A549 (cell line): ENCODE data around the gene TMC4. TPM values are rescaled to one million over a fixed set of nuclear protein-coding genes. Genes with fewer than 3 reads are reported as not detected.
"Not testable (repeated sequence)": the region's sequence is repeated elsewhere in the genome, so short reads cannot be mapped to it uniquely, and the experiment has no call there.

Experiments used
- ATAC-seq, 2 experiments: fragments of 200-7000 bp in 1 of 2; fragments of >200 bp in 1 of 2; cut with Nextera tagmentation in 1 of 2; cut with Tn5 transposase in 1 of 2; 3 replicates each; pipeline versions ENCODE4 v1.8.0 to v1.9.1; 2018 to 2020; ENCODE audit warnings: mild to moderate bottlenecking in 1 of 2, moderate library complexity in 1 of 2
- CTCF ChIA-PET: fragments of 300-600 bp; sonication (Branson Sonifier 250); formaldehyde crosslinking; extraction: SDS; loops from one replicate; lab custom pipeline; 2021; ENCODE audit warnings: antibody characterized with exemption, inconsistent platforms; lab: Yijun Ruan, JAX
- POLR2A ChIA-PET: fragments of 350-600 bp; formaldehyde crosslinking; extraction: SDS; loops from one replicate; lab custom pipeline; 2021; ENCODE audit warnings: antibody characterized with exemption, inconsistent platforms; lab: Yijun Ruan, JAX
- DNase-seq, 2 experiments: peaks; one replicate each; pipeline versions ENCODE4 v3.0.0 to v3.0.0-alpha.2; 2011 to 2016; ENCODE audit warnings: low read depth in 1 of 2, low spot score in 1 of 2
- FAIRE-seq: peaks from 2 replicates; lab custom pipeline; 2011; peaks lifted over from hg19 to GRCh38; lab: Jason Lieb, UNC
- H3K27ac ChIP-seq, 2 experiments: fragments of >200 bp; sonication (Bioruptor Twin); formaldehyde crosslinking; 3 replicates each; pipeline ENCODE4 v1.5.1; 2016 to 2017
- H3K4me1 ChIP-seq: fragments of >200 bp; sonication (Bioruptor Twin); formaldehyde crosslinking; 3 replicates; pipeline ENCODE4 v1.6.1; 2016
- H3K4me2 ChIP-seq: fragments of >200 bp; sonication (Bioruptor Twin); formaldehyde crosslinking; 3 replicates; pipeline ENCODE4 v1.6.1; 2016
- H3K4me3 ChIP-seq: fragments of >200 bp; sonication (Bioruptor Twin); formaldehyde crosslinking; 3 replicates; pipeline ENCODE4 v1.5.1; 2016
- H3K9me3 ChIP-seq: fragments of >200 bp; sonication (Bioruptor Twin); formaldehyde crosslinking; 3 replicates; pipeline ENCODE4 v1.6.1; 2016
- ATOH8 ChIP-seq: fragments of 250-450 bp; sonication (Bioruptor Pico); IDR thresholded peaks from 2 replicates; pipeline ENCODE4 v1.5.0; 2020; ENCODE audit warnings: low read depth, mild to moderate bottlenecking, moderate library complexity
- CBX2 ChIP-seq: fragments of 200-600 bp; sonication (generic); IDR thresholded peaks from 2 replicates; pipeline ENCODE4 v1.6.1; 2016; ENCODE audit warnings: low read depth, mild to moderate bottlenecking, borderline replicate concordance
- FOSL2 ChIP-seq, 2 experiments: fragments of 450-650 bp in 1 of 2; fragments of >200 bp in 1 of 2; sonication (Bioruptor Twin) in 1 of 2; formaldehyde crosslinking; IDR thresholded peaks; 2 replicates each; pipeline versions ENCODE4 v1.5.0 to v1.6.1; 2016 to 2020; ENCODE audit warnings: mild to moderate bottlenecking in 1 of 2, moderate library complexity in 1 of 2
- KDM1A ChIP-seq: fragments of 200-600 bp; sonication (generic); IDR thresholded peaks from 2 replicates; pipeline ENCODE4 v1.6.1; 2016; ENCODE audit warnings: low read depth, mild to moderate bottlenecking
- MAFK ChIP-seq: fragments of 450-650 bp; IDR thresholded peaks from 2 replicates; pipeline ENCODE4 v1.6.1; 2014; ENCODE audit not compliant: partially characterized antibody
- MYC ChIP-seq: IDR thresholded peaks from 2 replicates; pipeline ENCODE4 v1.6.1; 2012; ENCODE audit warnings: mild to moderate bottlenecking, inconsistent platforms, low read length, improper control_type of control experiment, borderline replicate concordance
- POLR2A ChIP-seq: IDR thresholded peaks from 2 replicates; pipeline ENCODE4 v1.6.1; 2012; ENCODE audit warnings: mild to moderate bottlenecking, low read length
- RARB ChIP-seq: fragments of 250-450 bp; sonication (Bioruptor Pico); IDR thresholded peaks from 2 replicates; pipeline ENCODE4 v1.8.0; 2021; ENCODE audit warnings: mild to moderate bottlenecking, moderate library complexity
- RCOR1 ChIP-seq: fragments of 150-350 bp; IDR thresholded peaks from 2 replicates; pipeline ENCODE4 v1.6.1; 2014; ENCODE audit warnings: antibody characterized with exemption, low read length, low read depth
- TP53 ChIP-seq: fragments of 250-450 bp; sonication (Bioruptor Pico); IDR thresholded peaks from 2 replicates; pipeline ENCODE4 v1.5.0; 2021; ENCODE audit warnings: mild to moderate bottlenecking, moderate library complexity
- WGBS: methylation state at CpG from one replicate; pipeline ENCODE4 v1.1.6; 2017; ENCODE audit errors: missing lambda C conversion rate; 5-methylcytosine and 5-hydroxymethylcytosine counted together
- polyA plus RNA-seq, 4 experiments: library from polyadenylated mRNA; depleted of rRNA in 3 of 4; stranded (reverse); fragments of >200 nt; fragmentation: RNase III in 1 of 4; extraction: RNeasy Plus Mini Kit Qiagen cat#74134 plus additional on column Dnase treatment in 1 of 4; gene quantifications; 2 replicates in 3 of 4; 3 replicates in 1 of 4; pipeline ENCODE4 v1.2.3, GENCODE V29; 2011 to 2017
- TF ChIP-seq, protein P1 (sequence below): fragments of >200 bp; sonication (Bioruptor Twin); formaldehyde crosslinking; IDR thresholded peaks from 3 replicates; pipeline ENCODE4 v1.6.1; 2016

The TMC4 gene
- polyA plus RNA-seq, 2 of the 4 experiments (the other 2 are of a cell fraction): 0.84 to 0.85 TPM

DNA sequence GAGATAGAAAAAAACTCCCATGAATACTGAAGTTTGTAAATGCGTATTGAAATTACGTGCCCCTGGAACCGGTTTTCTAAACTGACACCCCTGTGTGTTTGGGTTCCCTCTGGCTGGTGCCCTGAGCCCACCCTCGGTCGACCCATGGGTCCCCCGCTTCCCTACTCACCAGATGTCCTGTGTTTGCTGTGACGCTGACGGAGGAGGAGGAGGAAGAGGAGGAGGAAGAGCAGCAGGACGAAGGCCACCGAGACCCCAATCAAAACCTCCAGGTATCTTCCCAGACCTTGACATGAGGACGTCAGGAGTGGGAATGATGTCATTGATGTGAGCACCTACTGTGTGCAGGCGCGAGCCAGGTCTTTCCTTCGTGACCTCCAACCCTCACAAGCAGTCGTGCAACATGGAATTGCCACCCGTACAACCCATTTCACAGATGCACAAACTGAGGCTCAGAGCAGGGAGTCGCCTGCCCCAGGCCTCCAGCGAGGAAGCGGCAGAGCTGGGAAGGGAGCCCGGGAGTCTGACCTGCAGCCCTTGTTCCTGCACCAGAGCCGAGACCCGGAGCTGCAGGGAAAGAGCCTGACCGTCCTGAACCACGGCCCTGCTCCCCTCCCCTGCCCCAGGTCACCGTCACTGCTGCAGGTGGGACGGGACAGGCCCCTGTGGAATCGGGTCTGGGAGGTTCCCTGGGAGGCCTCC is 46.2 kb upstream of the TMC4 start:
- POLR2A ChIA-PET: no interaction called here
- H3K27ac ChIP-seq: no peak overlapping the region
- H3K4me3 ChIP-seq: no peak overlapping the region
- TF ChIP-seq POLR2A (no peak), KDM1A (peak; percentile 75; the same call in 1 of the 2 replicates)
- CTCF ChIA-PET: interaction anchor here (1.0 kb wide), 1 partner anchor 38 kb away, joined by 3 read pairs; no protein-coding TSS in a partner anchor
- DNase-seq: peak in 1 of 2 experiments; percentile 30
- no peak overlapping the region for H3K4me2 ChIP-seq
- no peak for ATAC-seq
- 85% methylated on average over 27 of the region's 27 CpGs for WGBS
- no peaks in the 10 kb centered on the region; the same call in 2 of the 3 replicates for H3K4me1 ChIP-seq
- H3K9me3 ChIP-seq: no peaks in the 10 kb centered on the region
- no peak for FAIRE-seq

DNA sequence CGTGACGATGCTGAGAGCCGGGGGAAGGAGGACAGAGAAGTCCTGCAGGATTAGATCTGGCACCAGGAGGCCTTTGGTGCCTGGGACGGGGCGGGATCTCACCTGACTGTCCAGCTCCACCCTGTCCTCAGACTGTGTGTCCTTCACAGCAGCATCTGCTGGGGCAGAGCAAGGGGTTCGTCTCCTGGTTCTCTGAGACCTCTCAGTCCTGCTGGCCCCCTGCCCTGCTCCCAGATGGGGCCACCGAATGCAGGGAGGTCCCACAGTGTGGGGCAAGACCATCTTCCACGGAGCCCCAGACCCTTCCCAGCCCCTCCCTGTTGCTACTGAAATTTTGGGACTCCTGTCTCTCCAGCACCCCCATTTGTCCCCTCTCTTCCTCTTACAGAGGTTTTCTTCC is 45.3 kb upstream of the TMC4 start:
- no peak for ATAC-seq
- POLR2A ChIA-PET: interaction anchor here (0.6 kb wide), 1 partner anchor 31 kb away, joined by 3 read pairs; no protein-coding TSS in a partner anchor

DNA sequence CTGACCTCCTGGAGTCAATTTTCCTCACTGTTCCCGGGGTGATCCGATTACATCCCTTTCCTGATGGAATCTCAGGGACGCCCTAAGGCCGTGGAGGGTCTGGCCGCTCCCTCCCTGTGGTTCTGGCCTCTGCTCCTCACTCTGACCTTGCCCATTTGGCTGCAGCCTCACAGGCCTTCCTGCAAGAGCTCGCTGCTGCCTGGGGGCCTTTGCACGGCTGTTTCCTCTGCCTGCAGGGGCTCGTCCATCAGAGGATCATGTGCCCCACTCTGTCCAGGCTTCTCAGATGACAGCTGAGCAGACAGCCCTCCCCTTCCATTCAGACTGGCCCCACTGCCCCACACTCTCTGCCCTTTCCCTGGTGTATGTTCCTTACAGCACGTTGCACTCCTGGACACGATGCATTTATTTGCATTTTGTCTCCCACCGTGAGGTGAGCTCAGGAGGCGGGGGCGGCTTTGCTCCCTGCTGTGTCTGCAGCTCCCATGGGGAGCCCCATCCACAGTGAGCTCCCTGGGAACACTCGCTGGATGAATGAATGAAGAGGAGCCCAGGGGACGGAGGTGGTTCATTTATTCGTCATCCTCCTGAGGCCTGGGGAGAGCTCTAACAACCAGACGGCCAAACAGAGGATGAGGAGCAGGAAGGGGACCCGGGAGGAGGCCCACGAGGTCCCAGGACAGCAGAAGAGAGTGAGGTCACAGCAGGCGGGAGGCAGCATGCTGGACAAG is 44.7 kb upstream of the TMC4 start:
- not testable (repeated sequence) for H3K4me2 ChIP-seq, H3K9me3 ChIP-seq, DNase-seq, H3K4me3 ChIP-seq, FAIRE-seq, H3K27ac ChIP-seq, ATAC-seq, H3K4me1 ChIP-seq
- POLR2A ChIA-PET: interaction anchor here (0.6 kb wide), 1 partner anchor 31 kb away, joined by 3 read pairs; no protein-coding TSS in a partner anchor
- CTCF ChIA-PET: interaction anchor here (0.7 kb wide), 1 partner anchor 20 kb away, joined by 3 read pairs; no protein-coding TSS in a partner anchor
- 73% methylated on average over 18 of the region's 20 CpGs for WGBS

More for the DNA sequence above, 45.3 kb upstream of the TMC4 start:
- H3K4me3 ChIP-seq: no peak overlapping the region
- H3K27ac ChIP-seq: no peak overlapping the region
- TF ChIP-seq TP53 (CRISPR knock-in tag) (no peak), FOSL2 (IDR thresholded peaks at IDR 0.05) (no peak), FOSL2 (CRISPR knock-in tag; IDR thresholded peaks at IDR 0.05) (no peak), MYC (no peak), RCOR1 (no peak), CBX2 (no peak), MAFK (no peak)
- 78% methylated on average over 8 of the region's 8 CpGs for WGBS
- FAIRE-seq (no peak), DNase-seq (no peak)
- CTCF ChIA-PET: interaction anchor here (0.7 kb wide), 1 partner anchor 20 kb away, joined by 3 read pairs; no protein-coding TSS in a partner anchor
- no peaks in the 10 kb centered on the region for H3K9me3 ChIP-seq
- H3K4me1 ChIP-seq: no peaks in the 10 kb centered on the region; the same call in 2 of the 3 replicates
- H3K4me2 ChIP-seq: no peak overlapping the region

GRCh38 chr19:54216869-54217268 is 43.9 kb upstream of the TMC4 start:
- 79% methylated on average over 5 of the region's 9 CpGs for WGBS
- DNase-seq: no peak
- no peak for ATAC-seq
- ChIA-PET POLR2A (no interaction called here), CTCF (no interaction called here)
- Histone ChIP-seq H3K4me2 (no peak overlapping the region), H3K4me1 (no peaks in the 10 kb centered on the region; the same call in 2 of the 3 replicates), H3K27ac (no peak overlapping the region), H3K4me3 (no peak overlapping the region), H3K9me3 (no peaks in the 10 kb centered on the region)
- TF ChIP-seq ATOH8 (CRISPR knock-in tag) (no peak), RARB (CRISPR knock-in tag) (no peak)
- TF ChIP-seq, protein P1, sequence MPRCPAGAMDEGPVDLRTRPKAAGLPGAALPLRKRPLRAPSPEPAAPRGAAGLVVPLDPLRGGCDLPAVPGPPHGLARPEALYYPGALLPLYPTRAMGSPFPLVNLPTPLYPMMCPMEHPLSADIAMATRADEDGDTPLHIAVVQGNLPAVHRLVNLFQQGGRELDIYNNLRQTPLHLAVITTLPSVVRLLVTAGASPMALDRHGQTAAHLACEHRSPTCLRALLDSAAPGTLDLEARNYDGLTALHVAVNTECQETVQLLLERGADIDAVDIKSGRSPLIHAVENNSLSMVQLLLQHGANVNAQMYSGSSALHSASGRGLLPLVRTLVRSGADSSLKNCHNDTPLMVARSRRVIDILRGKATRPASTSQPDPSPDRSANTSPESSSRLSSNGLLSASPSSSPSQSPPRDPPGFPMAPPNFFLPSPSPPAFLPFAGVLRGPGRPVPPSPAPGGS: no peak
- FAIRE-seq: no peak

- DNase-seq, POLR2A ChIA-PET, ATAC-seq, H3K9me3 ChIP-seq, H3K27ac ChIP-seq, FAIRE-seq, H3K4me2 ChIP-seq, H3K4me3 ChIP-seq: not testable (repeated sequence)
- CTCF ChIA-PET: interaction anchor here (0.6 to 1.2 kb wide), 2 partner anchors 46 to 327 kb away, joined by 3 read pairs; no protein-coding TSS in a partner anchor
- H3K4me1 ChIP-seq: peaks cover 16% of the 10 kb centered on the region
- 95% methylated on average over 9 of the region's 19 CpGs for WGBS
Measured at GRCh38 chr19:54214734-54215133, 41.8 kb upstream of the TMC4 start.

DNA sequence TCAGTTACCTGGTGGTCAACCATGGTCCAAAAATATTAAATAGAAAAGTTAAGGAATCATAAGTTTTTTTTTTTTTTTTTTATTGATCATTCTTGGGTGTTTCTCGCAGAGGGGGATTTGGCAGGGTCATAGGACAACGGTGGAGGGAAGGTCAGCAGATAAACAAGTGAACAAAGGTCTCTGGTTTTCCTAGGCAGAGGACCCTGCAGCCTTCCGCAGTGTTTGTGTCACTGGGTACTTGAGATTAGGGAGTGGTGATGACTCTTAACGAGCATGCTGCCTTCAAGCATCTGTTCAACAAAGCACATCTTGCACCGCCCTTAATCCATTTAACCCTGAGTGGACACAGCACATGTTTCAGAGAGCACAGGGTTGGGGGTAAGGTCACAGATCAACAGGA is 41.3 kb upstream of the TMC4 start:
- H3K27ac ChIP-seq, ATAC-seq, POLR2A ChIA-PET, FAIRE-seq, H3K9me3 ChIP-seq, H3K4me2 ChIP-seq, DNase-seq, H3K4me3 ChIP-seq: not testable (repeated sequence)
- peaks cover 22% of the 10 kb centered on the region for H3K4me1 ChIP-seq
- 77% methylated on average over 4 of the region's 5 CpGs for WGBS
- CTCF ChIA-PET: interaction anchor here (0.6 to 1.8 kb wide), 2 partner anchors 18 to 211 kb away, joined by 3 to 5 read pairs; no protein-coding TSS in a partner anchor
